ENCODE data around the gene ARHGEF39.

The ARHGEF39 gene

DNA sequence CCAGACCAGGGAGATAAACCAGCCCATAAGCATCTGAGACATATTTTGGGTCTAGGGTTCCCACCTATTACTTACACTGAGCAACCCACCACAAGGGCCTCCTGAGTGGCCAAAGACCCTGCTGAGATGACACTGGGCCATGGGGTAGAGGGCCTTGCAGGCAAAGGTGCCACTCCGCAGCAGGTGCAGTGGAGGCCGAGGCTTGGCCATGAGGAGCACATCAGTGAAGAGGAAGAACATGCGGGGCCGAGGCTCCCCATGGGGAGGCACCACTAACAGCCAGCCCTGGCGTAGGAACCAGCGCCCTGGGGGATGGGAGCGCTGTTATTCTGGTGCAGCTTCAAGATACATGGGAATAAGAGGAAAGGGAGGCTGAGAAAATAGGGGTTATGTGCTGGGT, 2.6 kb downstream of the ARHGEF39 start:
- TF ChIP-seq FOXP2 (optimal IDR thresholded peaks at IDR 0.05; ENCODE audit: control extremely low read depth, extremely low read length, insufficient read depth) (no peak), EZH2 (IDR thresholded peaks at IDR 0.05) (no peak), POLR2AphosphoS5 (IDR thresholded peaks at IDR 0.05; ENCODE audit: borderline replicate concordance, low read depth, low read length) (no peak)
- no peaks in the 10 kb centered on the region for H3K9me3 ChIP-seq (ENCODE audit: low read depth, low read length)
- DNase-seq (ENCODE audit: low read depth, low spot score): no peak
- no peak overlapping the region for H3K27ac ChIP-seq
- peaks cover 27% of the 10 kb centered on the region for H3K36me3 ChIP-seq (ENCODE audit: insufficient read depth, low read length)
- H3K4me3 ChIP-seq: no peak overlapping the region
- H3K9ac ChIP-seq (ENCODE audit: insufficient read length): no peak overlapping the region

- Histone ChIP-seq H3K27ac (no peak overlapping the region; the same call in 1 of the 2 replicates), H3K36me3 (ENCODE audit: insufficient read depth, low read length) (peaks cover 27% of the 10 kb centered on the region), H3K4me3 (no peak overlapping the region), H3K9ac (ENCODE audit: insufficient read length) (no peak overlapping the region), H3K9me3 (ENCODE audit: low read depth, low read length) (no peaks in the 10 kb centered on the region)
- TF ChIP-seq FOXP2 (optimal IDR thresholded peaks at IDR 0.05; ENCODE audit: control extremely low read depth, extremely low read length, insufficient read depth): no peak
- no peak; the same call in 1 of the 2 replicates for TF ChIP-seq POLR2AphosphoS5 (IDR thresholded peaks at IDR 0.05; ENCODE audit: borderline replicate concordance, low read depth, low read length)
- no peak for TF ChIP-seq EZH2 (IDR thresholded peaks at IDR 0.05)
- DNase-seq (ENCODE audit: low read depth, low spot score): no peak
Measured at GRCh38 chr9:35661756-35662350, 3.1 kb downstream of the ARHGEF39 start.

GRCh38 chr9:35660966-35661415, 4.0 kb downstream of the ARHGEF39 start:
- H3K4me3 ChIP-seq: no peak overlapping the region
- TF ChIP-seq POLR2AphosphoS5 (IDR thresholded peaks at IDR 0.05; ENCODE audit: borderline replicate concordance, low read depth, low read length) (no peak), EZH2 (IDR thresholded peaks at IDR 0.05) (no peak), FOXP2 (optimal IDR thresholded peaks at IDR 0.05; ENCODE audit: control extremely low read depth, extremely low read length, insufficient read depth) (no peak)
- no peak for DNase-seq (ENCODE audit: low read depth, low spot score)
- no peak overlapping the region for H3K27ac ChIP-seq
- H3K9ac ChIP-seq (ENCODE audit: insufficient read length): no peak overlapping the region
- peaks cover 27% of the 10 kb centered on the region for H3K36me3 ChIP-seq (ENCODE audit: insufficient read depth, low read length)
- no peaks in the 10 kb centered on the region for H3K9me3 ChIP-seq (ENCODE audit: low read depth, low read length)

- peak overlapping the region; percentile 90 for H3K4me3 ChIP-seq
- peak overlapping the region; percentile 86 for H3K9ac ChIP-seq (ENCODE audit: insufficient read length)
- no peak for TF ChIP-seq EZH2 (IDR thresholded peaks at IDR 0.05)
- no peak for TF ChIP-seq FOXP2 (optimal IDR thresholded peaks at IDR 0.05; ENCODE audit: control extremely low read depth, extremely low read length, insufficient read depth)
- no peak; the same call in 1 of the 2 replicates for TF ChIP-seq POLR2AphosphoS5 (IDR thresholded peaks at IDR 0.05; ENCODE audit: borderline replicate concordance, low read depth, low read length)
- peaks cover 27% of the 10 kb centered on the region for H3K36me3 ChIP-seq (ENCODE audit: insufficient read depth, low read length)
- no peak for DNase-seq (ENCODE audit: low read depth, low spot score)
- H3K27ac ChIP-seq: peak overlapping the region; percentile 38; the same call in 1 of the 2 replicates
- no peaks in the 10 kb centered on the region for H3K9me3 ChIP-seq (ENCODE audit: low read depth, low read length)
Measured at GRCh38 chr9:35659340-35659739, 5.7 kb downstream of the ARHGEF39 start.

DNA sequence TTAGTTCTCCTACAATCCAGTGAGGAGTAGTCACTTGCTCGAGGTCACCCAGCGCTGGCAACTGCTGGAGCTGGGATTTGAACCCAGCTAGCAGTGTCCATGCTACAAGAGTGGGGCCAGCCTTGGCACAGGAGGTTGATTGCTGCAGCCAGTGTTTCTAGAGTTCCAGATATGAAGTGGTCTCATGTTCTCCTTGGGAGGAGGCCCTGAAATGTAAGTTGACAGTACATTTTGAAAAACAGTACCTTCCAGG, 6.1 kb downstream of the ARHGEF39 start:
- H3K4me3 ChIP-seq: peak overlapping the region; percentile 90
- H3K27ac ChIP-seq: peak overlapping the region; percentile 38; the same call in 1 of the 2 replicates
- peaks cover 27% of the 10 kb centered on the region for H3K36me3 ChIP-seq (ENCODE audit: insufficient read depth, low read length)
- TF ChIP-seq POLR2AphosphoS5 (IDR thresholded peaks at IDR 0.05; ENCODE audit: borderline replicate concordance, low read depth, low read length) (no peak), EZH2 (IDR thresholded peaks at IDR 0.05) (no peak), FOXP2 (optimal IDR thresholded peaks at IDR 0.05; ENCODE audit: control extremely low read depth, extremely low read length, insufficient read depth) (no peak)
- H3K9me3 ChIP-seq (ENCODE audit: low read depth, low read length): no peaks in the 10 kb centered on the region
- DNase-seq (ENCODE audit: low read depth, low spot score): no peak
- peak overlapping the region; percentile 86 for H3K9ac ChIP-seq (ENCODE audit: insufficient read length)

DNA sequence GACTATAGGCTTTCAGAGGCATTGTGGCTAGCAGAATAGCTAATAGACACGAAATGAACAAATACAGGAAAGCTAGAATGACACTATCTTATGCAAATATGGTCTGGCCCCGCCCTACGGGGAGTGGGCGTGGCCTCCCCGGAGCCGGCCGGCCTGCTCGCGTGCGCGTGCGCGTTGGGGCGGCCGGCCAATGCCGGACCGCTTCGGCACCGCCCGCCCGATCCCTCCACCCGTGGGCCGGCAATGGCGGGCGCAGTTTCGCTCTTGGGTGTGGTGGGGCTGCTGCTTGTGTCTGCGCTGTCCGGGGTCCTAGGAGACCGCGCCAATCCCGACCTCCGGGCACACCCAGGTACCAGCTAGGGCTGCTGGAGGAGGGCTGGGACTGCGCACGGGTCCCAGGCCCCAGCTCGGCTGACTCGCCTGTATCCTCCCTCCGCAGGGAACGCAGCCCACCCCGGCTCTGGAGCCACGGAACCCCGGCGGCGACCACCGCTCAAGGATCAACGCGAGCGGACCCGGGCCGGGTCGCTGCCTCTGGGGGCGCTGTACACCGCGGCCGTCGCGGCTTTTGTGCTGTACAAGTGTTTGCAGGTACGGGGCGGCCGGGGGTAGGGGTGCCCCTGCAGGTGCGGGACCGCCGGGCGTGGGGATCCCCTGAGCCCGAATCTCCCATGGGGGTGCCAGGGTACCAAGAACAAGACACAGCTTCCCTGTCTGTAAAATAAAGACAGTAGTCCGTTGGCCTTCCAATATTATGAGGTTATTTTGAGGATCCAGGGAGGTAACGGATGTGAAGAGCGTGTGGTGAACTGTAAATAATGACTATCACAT, 6.6 kb downstream of the ARHGEF39 start, which contains the start of gene CCDC107:
TSS of gene CCDC107 (plus strand) at position 156 of the 831 bp plus-strand sequence. CDS start at position 244, 88 bp downstream.
- peak; percentile 70 for TF ChIP-seq POLR2AphosphoS5 (IDR thresholded peaks at IDR 0.05; ENCODE audit: borderline replicate concordance, low read depth, low read length)
- no peak for TF ChIP-seq FOXP2 (optimal IDR thresholded peaks at IDR 0.05; ENCODE audit: control extremely low read depth, extremely low read length, insufficient read depth)
- Histone ChIP-seq H3K9ac (ENCODE audit: insufficient read length) (peak within 1 kb of the TSS; percentile 86), H3K4me3 (peak within 1 kb of the TSS; percentile 90), H3K27ac (peak within 1 kb of the TSS; percentile 97), H3K9me3 (ENCODE audit: low read depth, low read length) (no peaks in the 10 kb centered on the region), H3K36me3 (ENCODE audit: insufficient read depth, low read length) (peaks cover 27% of the 10 kb centered on the region)
- DNase-seq (ENCODE audit: low read depth, low spot score): no peak

DNA sequence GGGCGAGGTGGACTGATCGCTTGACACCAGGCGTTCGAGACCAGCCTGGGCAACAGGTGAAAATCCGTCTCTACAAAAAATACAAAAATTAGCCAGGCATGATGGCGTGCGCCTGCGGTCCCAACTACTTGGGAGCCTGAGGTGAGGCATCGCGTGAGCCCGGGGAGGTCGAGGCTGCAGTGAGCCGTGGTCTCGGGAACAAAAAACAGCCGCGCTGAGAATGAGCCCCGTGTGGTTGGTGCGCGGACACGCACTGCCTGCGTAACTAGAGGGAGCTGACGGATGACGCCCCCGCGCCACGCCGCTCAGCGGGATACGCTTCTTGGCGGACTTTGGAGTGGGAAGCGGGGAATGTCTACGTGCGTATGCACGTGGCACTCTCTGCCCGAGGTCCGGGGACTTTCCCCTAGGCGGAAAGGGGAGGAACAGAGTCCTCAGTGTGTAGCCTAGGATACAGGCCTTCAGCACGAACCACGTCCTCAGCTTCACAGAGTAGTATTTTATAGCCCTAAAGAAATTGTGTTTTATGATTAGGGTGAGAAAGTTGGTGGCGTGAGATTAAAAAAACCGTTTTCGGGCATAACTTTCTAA, 7.4 kb downstream of the ARHGEF39 start, which contains the start of gene RMRP:
TSS of gene RMRP (minus strand) at position 474 of the 591 bp plus-strand sequence.
- Histone ChIP-seq H3K27ac (peak within 1 kb of the TSS; percentile 97), H3K36me3 (ENCODE audit: insufficient read depth, low read length) (peaks cover 20% of the 10 kb centered on the region), H3K9ac (ENCODE audit: insufficient read length) (peak within 1 kb of the TSS; percentile 86), H3K4me3 (peak within 1 kb of the TSS; percentile 90), H3K9me3 (ENCODE audit: low read depth, low read length) (no peaks in the 10 kb centered on the region)
- TF ChIP-seq POLR2AphosphoS5 (IDR thresholded peaks at IDR 0.05; ENCODE audit: borderline replicate concordance, low read depth, low read length): no peak
- peak; percentile 32 for TF ChIP-seq FOXP2 (optimal IDR thresholded peaks at IDR 0.05; ENCODE audit: control extremely low read depth, extremely low read length, insufficient read depth)
- TF ChIP-seq EZH2 (IDR thresholded peaks at IDR 0.05): no peak
- peak; percentile 97 for DNase-seq (ENCODE audit: low read depth, low spot score)

Data from SK-N-MC (cell line).